GM18861 (cell line): ENCODE results near the gene UBA52.
A peak's percentile ranks its signal among the peaks of the same experiment; 100 is the strongest.
"Not testable (repeated sequence)": the region's sequence is repeated elsewhere in the genome, so short reads cannot be mapped to it uniquely, and the experiment has no call there.

ENCODE experiments used
- ATAC-seq: cut with Tn5 transposase; IDR thresholded peaks from one replicate; pipeline ENCODE4 v1.9.1; 2021; ENCODE audit not compliant: unreplicated experiment

UBA52 gene

GRCh38 chr19:18591735-18592385 lies 20.2 kb downstream of the UBA52 start:
- no peak for ATAC-seq

- not testable (repeated sequence) for ATAC-seq
Observed at GRCh38 chr19:18592732-18593131, 21.1 kb downstream of the UBA52 start.

- no peak for ATAC-seq
Observed at GRCh38 chr19:18593367-18594095, 21.9 kb downstream of the UBA52 start.

DNA sequence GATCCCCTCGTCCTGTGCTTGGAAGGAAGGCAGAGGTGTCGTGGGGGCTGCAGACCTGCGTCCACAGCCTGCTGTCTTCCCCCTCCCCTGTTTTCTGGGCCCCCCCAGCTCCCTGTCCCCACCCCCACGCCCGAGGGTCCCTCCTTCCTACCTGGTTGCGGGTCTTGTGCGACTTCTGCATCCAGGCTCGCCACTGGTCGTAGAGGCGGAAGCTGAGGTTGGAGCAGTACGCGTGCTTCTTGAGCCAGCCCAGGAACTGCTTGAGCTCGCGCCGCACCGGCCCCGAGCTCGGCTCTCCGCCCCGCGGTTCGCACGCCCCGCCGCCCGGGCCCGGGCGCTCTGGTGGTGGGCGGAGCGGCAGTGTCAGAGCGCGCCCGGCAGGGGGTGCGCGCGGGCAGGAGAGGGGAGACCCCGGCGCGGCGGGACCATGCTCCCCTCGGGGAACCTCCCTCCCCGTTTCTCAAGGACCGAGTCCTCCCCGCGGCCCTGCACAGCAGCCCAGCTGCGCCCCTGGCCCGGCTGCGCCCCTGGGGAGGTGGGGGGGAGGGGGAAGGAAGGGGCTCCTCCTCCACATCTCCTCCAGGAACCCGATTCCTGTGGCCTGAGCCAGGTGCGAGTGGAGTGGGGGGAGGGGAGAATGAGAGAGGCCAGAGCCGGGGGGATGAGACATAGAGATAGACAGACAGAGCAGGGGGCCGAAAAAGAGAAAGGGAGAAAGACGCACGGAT lies 22.6 kb downstream of the UBA52 start:
- peak; percentile 52 for ATAC-seq

DNA sequence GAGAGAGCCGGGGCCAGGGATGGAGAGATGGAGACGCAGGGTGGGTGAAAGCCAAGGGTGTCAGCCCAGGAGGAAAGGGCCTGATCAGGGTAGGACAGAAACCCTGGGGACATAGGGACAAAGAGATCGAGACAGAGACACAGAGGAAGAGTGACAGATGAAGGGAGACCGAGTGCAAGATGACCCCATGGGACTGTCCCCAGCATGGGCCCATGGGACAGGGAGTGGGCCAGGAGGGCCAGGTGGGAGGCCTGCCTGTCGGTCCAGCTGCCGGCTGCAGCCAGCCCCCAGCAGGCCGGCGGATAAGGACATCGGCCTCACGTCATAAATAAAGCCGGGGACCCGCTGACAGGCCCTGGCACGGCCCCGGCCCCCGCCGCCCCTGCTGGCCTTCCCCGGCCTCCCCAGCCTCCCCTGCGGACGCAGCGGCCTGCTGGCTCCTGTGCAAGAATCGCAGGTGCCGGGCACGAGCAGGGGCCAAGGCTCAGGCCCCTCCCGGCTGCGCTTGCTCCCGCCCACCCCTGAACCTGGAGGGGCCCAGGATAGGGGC lies 23.2 kb downstream of the UBA52 start:
- no peak for ATAC-seq

GRCh38 chr19:18595475-18595874 lies 23.8 kb downstream of the UBA52 start:
- no peak for ATAC-seq

GRCh38 chr19:18596752-18597157 lies 25.1 kb downstream of the UBA52 start:
- ATAC-seq: no peak

DNA sequence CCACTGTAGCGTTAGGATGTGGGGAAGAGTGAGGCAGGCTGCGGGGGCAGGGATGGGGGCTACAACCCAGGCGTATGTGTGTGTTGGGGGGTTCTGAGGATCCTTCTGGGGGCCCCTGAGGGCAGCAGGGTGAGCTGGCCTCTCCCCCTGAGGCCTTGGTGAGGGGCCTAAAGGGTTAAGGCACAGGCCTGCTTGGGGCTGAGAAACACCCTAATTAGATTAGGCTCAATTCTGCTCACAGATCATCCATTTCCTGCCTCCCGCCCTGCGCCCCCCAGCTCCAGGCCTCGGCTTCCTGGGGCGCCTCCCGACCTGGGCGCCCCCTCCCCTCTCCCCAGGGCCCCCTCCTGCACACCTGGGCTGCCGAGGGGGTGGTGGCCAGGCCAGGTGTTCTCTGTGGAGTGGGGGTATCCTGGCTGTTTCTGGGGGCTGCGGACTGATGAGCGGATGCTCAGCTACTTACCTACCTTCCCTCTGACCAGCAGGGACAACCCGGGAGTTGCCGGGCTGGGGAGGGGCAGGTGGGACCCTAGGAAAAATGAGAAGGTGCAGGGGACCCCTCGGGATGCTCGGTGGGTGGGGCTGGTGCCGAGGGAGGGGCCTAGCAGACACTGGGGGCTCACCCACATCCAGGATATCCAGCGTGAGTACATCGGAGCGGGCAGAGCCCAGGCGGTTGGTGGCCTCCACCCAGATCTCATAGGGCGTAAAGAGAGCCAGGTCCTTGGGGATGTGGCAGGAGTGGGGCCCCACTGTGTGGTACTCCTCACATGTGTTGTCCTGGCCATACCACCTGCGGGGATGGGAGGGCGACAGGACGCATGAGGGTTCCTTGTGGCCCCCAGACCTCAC lies 26.4 kb downstream of the UBA52 start:
- ATAC-seq: no peak

- ATAC-seq: no peak
Observed at GRCh38 chr19:18599485-18599884, 27.8 kb downstream of the UBA52 start.

GRCh38 chr19:18600692-18601397 lies 29.2 kb downstream of the UBA52 start:
- not testable (repeated sequence) for ATAC-seq

DNA sequence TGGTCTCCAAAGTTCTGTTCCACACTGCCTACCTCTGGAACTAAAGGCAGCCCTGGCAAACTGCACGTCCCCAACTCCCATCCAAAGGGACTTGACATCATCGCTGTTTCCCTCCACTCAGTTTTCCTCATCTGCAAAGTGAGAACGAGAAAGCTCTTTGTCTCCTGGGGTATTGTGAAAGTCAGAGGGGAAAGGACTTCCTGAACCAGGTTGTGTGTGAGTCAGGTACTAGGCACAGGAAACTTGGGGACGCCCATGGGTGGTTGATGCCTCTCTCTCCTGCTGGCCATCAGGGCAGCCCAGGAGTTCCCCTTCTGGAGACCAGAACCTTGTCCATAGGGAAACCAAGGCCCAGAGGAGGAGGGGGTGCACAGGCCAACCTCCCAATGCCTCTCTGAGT lies 30.2 kb downstream of the UBA52 start:
- no peak for ATAC-seq

DNA sequence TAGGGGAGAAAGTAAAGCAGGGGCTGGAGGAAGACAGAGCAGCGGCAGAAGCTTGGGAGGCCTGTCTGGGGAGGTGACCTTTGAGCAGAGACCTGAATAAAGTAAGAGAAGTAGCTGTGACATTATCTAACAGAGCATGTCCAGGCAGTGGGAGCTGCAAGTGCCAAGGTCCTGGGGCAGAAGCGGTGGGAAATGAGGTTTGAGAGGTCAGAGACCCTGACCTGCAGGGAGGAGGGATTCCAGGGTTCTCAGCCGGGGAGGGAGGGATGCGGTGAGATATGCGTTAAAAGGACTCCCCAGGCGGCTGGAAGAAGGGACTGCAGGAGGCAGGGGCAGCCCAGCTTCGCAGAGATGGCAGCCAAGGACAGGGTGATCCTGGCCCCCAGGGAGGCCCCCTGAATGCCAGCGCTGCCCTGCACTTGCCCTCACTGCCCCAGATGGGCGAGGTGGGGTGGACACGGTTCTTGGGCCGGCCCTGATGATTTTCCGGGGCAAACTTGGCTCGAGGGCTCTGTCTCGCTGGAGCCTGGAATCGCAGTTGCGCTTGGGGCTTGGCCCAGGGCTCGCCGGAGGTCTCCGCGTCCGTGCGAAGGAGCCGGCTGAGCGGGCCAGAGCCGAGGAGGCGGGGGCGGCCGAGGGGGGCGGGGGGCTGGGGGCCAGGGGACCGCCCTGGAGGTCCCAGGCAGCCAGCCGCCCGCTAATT lies 31.7 kb downstream of the UBA52 start:
- no peak for ATAC-seq

DNA sequence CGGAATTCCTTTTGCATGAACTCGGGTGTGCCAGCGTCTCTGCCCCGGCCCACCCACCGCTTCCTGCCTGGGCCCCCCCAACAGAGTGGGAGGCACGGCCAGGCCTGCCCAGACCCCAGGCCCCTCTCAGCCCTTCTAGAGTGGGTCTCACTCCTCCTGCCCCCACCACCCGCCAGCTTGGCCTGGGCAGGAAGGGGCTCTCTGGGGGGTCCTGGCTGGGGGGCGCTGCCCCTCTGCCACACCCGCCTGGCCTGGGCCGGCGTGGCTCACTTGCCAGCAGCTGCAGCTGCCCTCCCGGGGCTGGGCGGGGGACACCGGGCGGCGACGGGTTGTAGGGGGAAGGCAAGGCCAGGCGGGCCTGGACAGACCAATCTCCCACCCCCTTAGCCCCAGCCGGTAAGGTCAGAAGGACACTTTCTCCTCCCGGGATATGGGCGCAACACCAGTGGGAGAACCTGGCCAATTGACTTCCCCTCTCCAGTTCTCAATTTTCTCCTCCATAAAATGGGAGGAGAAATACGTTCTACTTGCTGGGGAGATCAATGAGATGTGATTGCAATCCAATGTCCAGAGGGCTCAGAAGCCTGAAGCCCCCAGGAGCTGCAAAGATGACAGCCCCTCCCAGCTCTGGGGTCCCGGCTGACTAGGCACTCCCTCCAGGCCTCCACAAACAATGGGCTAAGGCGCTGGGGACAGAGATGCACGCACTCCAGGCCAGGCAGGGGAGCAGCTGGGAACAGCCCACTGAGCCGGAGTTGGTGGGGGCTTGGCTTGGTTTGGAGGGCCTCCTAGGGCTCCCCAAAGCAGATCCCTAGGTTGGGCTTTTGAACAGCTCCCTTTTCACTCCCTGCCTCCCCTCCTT lies 32.5 kb downstream of the UBA52 start:
- no peak for ATAC-seq

- no peak for ATAC-seq
Observed at GRCh38 chr19:18604820-18605159, 33.1 kb downstream of the UBA52 start.

DNA sequence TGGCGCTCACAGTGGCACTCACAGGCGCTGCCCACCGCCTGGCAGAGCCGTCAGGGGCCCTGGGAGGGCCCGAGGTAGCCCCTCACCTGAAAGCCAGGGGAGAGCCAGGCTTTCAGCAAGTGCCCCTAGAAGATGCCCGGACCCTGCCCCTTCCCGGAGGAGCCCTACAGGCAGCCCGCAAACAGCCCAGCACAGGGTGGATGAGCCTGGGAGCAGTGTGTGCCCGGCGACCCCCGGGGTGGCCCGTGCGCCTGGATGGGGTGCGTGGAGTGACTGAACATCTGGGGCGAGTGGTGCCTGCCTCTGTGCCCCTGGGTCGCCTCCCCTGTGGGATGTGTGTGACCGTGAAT lies 33.5 kb downstream of the UBA52 start:
- ATAC-seq: no peak

DNA sequence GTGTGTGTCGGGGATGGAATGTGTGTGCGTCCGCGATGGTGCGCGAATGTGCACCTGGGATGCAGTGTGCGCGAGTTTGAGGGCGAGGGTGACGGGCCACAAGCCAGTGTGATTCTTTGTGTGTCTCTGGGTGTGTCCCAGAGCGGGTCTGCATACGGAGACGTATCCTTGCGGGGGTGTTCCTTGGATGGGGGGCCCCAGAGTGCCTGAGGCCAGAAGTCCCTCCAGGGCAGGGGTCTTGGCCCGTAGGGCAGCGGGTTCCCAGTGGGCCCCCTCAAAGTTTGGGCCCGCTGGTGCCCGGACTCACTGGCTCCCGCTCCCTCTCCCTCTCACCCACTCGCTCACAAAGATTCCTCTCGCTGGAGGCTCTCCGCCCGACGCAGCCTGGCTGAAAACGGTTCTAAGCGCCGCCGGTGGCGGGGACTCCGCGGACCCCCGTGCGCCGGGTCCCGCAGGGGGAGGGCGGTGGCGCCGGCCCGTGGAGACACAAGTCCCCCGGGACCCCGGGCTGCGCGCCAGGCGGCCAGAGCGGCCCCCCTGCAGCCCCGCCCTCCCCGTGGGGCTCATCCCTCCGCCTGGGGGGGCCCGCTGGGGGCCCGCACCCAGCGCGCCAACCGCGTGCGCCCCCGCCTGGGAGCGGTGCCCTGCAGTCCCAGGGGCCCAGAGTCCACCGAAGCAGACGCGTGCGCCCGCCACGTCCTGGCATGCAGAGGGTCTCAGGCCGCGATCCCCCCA lies 34.1 kb downstream of the UBA52 start:
- ATAC-seq: no peak

- no peak for ATAC-seq
Observed at GRCh38 chr19:18606281-18607225, 34.9 kb downstream of the UBA52 start, which contains the start of gene CRLF1. TSS of gene CRLF1 (minus strand) at chr19:18606799. CDS start at chr19:18606656, 143 bp downstream.
